GM19239 (cell line): Measurements from ENCODE around the gene SRGAP1.
"Not testable (repeated sequence)": the region's sequence is repeated elsewhere in the genome, so short reads cannot be mapped to it uniquely, and the experiment has no call there.

Source experiments
- DNase-seq: peaks from one replicate; pipeline ENCODE4 v3.0.0; 2011; ENCODE audit warnings: low spot score; ENCODE audit not compliant: insufficient read length
- FAIRE-seq: peaks from 2 replicates; lab custom pipeline; 2011; peaks lifted over from hg19 to GRCh38; lab: Jason Lieb, UNC

The SRGAP1 gene

DNA sequence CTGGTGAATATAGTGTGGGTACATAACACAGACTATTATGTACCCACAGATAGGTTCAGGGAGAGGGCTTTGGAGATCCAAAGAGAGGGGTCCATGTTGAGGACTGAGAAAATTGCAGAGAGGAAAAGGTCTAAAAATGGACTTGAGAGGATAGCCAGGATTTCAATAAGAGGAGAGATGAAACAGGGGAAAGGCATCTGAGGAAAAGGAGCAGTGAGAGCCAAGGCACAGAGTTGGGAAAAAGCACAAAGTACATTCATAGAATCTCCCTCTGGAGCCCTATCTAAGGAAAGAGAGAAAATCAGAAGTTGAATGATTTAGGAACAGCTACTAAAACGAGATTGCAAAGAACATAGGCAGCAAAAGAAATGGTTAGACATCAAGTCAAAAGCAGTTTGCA, 182.8 kb downstream of the SRGAP1 start:
- FAIRE-seq (no peak), DNase-seq (no peak)

DNA sequence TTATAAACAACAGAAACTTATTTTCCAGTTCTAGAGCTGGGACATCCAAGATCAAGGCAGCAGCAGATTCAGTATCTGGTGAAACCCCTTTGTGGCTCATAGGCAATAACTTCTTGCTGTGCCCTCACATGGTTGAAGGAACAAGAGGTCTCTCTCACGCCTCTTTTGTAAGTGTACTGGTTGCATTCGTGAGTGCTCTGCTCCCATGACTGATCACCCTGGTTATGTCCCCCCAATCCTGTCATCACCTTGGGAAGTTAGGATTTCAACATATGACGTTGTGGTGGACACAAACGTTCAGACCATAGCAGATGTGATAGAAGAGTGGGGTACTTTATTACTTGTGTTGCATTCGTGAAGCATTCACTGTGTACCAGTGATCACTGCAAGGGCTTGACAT, 184.0 kb downstream of the SRGAP1 start:
- FAIRE-seq (no peak), DNase-seq (no peak)

DNA sequence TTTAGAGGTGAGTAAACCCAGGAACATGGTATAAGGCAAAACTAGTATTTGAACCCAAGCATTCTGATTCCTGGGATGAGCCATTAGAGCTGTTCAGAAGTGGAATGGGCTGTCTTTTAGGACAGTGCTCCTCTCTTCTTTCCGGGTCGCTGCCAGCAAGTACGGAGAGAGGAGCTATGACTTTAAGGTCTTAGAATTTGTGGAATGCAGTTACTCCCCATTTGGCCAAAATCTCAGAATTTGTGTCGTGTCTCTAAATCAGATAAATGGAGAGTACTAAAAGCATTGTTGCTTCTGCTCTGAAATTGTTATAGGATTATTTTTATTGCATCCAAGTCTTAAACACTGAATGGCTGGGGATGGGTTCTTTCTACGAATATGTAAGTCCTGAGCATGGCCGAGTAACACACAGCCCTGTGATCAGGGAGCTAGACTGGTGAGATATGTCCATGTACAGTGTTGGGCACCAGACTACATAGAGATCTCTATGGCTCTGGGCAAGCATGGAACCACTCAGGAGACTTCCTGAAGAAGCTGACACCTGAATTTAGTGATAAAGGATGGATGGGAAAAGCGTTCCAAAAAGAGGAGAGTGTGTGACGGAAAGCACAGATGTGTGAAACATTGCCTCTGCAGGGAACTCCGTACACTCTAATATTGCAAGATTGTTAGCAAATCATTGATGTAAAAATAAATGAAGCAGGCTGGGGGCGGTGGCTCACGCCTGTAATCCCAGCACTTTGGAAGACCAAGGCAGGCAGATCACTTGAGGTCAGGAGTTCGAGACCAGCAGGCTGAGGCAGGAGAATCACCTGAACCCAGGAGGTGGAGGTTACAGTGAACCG, 184.7 kb downstream of the SRGAP1 start:
- FAIRE-seq: no peak
- DNase-seq: no peak

DNA sequence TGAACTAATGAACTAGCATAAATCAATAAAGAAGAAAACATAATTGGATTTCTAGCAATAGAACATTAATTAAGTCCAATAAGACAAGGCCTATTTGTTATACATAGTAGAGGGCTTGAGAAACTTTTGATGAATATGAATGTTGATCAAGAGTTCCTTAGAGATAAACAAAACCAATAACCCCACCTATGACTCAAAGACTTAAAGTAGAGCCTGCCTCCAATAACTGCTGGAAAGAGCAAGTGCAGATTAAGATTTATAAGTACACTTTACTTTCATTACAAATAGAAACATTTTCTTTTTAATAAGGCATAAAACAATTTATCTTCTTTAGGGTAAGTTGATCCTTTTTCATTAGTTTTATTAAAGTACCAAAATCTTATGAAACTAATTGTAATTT, 185.7 kb downstream of the SRGAP1 start:
- DNase-seq: no peak
- FAIRE-seq: no peak

DNA sequence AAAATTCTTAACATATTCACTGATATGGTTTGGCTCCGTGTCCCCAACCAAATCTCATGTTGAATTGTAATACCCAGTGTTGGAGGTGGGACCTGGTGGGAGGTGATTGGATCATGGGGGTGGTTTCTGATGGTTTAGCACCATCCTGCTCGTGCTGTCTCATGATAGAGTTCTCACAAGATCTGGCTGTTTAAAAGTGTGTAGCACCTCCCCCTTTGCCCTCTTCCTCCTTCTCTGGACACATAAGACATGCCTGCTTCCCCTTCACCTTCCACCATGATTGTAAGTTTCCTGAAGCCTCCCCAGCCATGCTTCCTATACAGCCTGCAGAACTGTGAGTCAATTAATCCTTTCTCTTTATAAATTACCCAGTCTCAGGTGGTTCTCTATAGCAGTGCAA, 189.6 kb downstream of the SRGAP1 start:
- DNase-seq, FAIRE-seq: not testable (repeated sequence)

DNA sequence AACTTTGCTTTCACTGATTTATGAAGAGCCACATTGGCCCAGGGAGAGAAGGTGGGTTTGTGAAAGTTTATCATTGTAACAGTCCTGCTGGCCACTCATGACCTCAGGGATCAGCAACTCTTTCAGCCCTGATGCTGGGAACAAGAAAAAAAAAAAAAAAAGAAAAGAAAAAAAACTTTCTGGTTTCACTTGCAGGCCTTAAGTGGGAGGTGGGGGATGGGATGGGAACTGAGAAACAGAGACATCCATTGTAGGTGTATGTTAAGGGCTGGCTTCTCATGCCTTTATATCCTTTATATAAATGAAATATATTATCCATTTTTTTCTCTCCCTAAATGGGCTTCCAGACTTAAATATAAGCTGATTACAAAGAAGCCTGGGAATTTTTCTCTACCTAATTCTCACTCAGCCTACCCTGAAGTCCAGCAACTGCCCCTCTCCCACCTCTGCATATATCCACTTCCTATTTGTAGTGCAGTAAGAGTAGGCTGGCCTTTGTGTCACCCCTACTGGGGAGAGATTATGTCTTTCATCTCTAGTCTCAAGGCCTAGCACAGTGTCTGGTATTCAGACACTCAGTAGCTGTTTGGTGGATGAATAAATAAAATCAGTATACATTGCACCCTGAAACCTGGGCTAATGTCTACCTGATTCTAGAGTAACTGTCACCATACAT, 190.5 kb downstream of the SRGAP1 start:
- no peak for FAIRE-seq
- no peak for DNase-seq

DNA sequence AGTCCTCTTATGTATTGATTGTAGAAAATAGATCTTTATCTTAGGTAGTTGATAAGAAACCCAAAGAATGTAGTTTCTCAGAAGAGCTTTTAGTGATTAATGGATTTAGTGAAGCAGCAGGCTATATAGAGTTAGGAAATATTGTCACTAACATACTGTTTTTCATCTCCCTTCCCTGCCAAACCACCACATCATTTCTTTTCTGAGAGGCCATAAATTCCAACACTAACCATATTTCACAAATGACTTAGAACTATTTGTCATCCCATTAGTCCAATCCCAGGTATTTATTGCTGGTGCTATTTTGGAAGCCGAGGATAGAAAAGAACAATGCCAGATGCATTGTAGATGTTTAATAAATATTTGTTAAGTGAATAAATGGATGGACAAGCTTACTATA, 191.9 kb downstream of the SRGAP1 start:
- DNase-seq: no peak
- FAIRE-seq: no peak

DNA sequence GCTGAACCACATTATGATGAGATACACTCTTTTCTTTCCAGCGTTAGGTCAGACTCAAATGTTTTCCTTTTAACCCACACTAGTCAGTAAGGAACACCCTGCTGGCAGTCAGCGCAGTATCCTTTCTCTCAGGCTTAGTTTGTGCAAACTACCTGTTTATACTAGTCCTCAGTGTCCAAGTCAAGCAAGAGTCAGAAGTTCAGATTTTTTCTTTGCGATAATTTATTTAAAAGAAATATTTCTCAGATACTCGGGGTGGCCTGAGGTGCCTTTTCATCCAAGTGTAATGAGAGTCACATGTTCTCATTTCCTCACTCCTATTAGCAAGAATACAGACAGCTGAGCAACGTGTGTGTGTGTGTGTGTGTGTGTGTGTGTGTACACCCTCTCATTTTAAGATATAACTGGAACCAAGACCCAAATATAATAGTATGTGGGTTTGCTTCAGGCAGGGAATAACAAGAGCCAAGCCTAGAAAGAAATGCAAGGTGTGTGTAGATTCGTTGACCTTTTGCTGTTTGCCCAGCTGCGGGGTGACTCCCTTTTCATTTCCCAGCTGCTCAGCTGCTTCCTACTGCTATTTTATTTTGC, 194.9 kb downstream of the SRGAP1 start:
- DNase-seq: no peak
- no peak for FAIRE-seq

DNA sequence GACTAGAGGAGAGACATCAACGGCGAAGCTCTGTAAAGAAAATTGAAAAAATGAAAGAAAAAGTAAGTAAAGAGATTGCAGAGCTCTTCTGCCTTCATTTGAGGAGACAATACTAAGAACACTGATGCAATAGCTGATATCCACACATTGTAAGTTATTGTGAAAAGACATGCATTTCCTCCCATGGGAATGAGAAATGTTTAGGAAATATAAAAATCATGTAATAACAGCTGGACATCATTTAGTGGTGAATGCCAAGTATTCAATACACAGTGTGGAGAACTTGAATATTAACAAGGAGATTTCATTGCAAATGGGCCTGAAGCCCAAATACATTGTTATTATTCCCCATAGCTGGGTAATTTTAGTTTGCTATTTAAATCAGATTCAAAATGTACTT, 198.4 kb downstream of the SRGAP1 start:
- no peak for DNase-seq
- FAIRE-seq: no peak

DNA sequence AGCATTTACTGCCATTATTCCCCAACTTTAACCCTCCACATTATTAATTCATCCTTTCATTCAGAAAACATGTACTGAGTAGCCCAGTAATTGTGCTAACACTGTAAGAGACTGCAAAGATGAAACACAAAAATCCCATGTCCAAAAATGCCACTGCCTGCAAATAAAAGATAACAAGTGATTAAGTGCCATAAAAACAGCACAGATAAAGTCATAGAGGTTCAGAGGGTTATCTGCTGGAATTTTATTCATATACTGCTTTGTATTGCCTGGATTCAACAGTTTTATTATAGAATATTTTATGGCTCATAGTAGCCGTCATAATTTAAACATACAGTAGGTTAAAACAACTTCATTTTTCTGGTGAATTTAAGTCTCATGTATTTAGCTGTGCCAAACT, 199.7 kb downstream of the SRGAP1 start:
- no peak for FAIRE-seq
- DNase-seq: no peak

DNA sequence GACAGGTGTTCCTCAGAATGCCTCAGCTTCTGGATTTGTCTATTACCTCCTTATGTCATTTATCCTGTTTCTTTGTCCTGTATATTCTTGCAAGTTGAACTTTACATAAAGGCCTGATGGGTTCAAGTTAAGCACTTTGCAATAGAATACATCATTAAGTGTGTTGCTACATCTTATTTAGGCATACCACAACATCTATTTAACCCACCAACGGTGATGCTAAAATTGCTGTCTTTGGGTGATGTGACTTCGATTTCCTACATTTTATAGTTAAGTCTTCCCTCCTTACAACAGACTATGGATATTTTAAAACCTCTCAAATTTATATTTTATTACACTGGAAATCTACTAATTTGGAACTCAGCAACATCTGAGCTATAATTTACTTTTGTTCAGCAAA, 206.6 kb downstream of the SRGAP1 start:
- DNase-seq (no peak), FAIRE-seq (no peak)

DNA sequence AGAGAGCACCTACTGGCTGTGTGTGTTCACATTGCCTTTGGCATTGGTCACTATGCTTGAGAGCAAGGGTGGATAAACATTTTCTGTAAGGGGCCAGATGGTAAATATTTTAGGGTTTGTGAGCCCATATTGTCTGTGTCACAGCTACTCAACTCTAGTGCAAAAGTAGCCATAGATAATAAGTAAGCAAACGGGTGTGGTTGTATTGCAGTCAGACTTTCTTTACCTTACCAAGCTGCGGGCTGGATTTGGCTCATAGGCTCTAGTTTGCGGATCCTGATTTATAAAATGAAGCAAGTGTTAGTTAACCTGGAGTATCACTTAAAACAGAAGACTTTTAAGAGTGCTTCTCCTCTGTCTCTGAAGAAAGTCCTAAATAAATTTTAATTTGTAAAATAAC, 208.6 kb downstream of the SRGAP1 start:
- FAIRE-seq: no peak
- no peak for DNase-seq

DNA sequence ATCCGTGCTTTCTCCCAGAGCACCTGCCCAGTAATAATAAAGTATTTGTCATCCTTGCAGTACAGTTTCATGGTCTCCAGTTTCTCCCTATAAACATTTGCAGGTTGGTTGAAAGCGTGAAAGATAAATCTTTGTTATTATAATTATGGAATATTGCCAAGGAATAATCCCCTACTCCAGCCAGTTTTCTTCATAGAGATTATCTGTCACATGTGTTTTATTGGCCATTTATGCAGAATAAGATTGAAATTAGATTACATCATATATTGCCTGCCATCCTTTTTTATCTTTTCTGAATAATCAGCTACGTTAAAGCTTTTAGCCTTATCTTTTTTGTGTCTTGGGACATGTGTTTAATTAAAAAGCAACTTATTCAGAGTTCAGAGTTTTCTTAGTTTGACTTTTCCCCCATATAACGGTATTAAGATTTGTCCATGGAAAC, 209.6 kb downstream of the SRGAP1 start:
- DNase-seq: no peak
- no peak for FAIRE-seq

DNA sequence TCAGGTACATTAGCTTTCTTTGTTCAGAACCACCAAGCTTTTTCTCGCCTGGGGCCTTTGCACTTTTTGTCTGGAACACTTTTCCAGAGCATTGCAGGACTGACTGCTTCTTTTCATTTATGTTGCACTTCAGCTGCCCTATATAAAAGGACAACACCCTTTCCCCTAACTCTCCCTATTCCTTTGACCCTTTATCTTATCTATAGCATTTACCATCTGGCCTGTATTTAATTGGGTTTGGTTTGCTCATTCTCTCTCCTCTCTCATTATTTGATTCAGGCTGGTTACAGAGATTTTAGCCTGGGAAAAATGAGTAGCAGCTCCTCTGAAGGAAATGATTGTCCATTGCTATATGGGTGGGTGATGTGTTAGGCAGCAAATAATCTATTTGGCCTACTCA, 212.2 kb downstream of the SRGAP1 start:
- DNase-seq (no peak), FAIRE-seq (no peak)

DNA sequence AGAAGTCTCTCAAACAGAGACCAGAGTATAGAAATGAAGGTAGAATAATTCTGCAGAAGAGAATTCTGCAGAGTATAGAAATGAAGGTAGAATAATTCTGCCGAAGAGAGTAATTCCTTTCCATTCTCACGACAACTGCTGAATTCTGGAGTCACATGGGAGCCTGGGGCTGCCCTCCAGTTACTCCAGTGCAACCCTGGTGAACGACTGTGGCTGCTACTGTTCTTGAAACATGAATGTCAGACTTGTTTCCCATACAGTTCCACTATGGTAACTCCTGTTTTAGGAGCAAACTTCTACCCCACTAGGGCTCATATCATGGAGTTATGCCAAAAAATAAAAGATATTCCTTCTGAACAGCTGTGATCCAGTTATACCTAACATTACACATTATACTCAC, 213.2 kb downstream of the SRGAP1 start:
- no peak for DNase-seq
- FAIRE-seq: no peak

DNA sequence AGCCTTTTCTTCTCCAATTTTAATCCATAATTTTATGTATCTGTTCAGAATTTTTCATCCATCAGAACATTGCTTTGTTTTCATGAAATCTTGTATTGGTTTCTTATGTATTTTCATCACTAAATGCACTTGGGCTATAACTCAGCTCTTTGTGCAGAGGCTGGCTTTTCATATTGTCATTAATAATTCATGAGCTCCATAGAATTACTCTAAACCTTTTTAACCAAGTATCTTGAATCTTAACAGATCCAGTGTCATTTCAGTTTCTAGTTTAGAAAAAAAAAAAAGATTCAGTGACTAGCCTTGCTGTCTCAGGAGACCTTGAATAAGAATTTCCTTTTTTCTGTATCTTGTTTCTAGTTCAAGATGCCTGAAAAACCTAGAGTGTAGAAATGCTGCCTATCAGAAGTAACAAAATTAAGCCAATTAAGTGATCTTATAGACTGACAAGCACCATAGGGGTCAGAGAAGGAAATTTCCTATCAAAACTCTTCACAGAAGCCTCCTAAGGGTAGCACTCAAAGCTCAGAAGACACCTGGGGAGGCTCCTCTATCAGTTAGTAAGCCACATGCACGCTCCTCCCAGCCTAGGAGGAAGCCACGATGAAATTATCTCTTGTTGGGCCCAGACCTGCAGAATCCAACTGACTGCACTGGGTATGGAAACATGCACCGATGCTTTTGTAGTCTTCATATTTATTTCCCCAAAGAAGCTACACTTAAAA, 214.2 kb downstream of the SRGAP1 start:
- FAIRE-seq (no peak), DNase-seq (no peak)

DNA sequence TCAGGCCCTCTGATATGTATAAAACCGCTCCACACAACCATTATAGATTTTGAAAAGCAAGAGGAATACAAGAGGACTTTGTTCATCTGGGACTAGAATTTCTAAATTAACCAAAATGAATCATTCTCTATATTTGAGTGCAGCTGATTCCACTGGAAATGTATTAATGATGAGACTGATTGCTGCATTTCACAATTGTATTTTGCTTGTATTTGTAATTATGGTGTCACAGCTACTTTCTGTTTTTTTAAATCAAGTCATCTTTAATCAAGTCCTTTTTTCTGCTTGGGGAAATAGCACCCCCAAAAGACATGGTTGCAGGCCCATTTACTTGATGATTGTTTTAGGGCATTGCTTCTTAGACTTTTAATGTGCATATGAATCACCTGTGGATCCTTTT, 215.2 kb downstream of the SRGAP1 start:
- DNase-seq: no peak

DNA sequence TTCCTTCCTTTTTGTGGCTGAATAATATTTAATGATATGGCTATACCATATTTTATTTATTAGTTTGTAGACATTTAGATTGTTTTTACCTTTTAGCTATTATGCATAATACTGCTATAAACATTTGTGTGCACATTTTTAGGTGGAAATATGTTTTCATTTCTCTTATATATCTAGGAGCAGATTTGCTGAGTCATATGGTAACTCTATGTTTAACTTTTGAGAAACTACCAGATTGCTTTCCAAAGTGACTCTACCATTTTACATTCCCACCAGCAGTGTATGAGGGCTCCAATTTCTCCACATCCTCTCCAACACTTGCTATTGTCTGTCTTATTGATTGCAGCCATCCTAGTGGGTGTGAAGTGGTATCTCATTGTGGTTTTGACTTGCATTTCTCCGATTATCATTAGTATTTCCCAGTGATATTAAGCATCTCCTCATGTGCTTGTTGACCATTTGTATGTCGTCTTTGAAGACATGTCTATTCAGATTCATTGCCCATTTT, 217.4 kb downstream of the SRGAP1 start:
- FAIRE-seq (no peak), DNase-seq (no peak)

More for the DNA sequence above, 215.2 kb downstream of the SRGAP1 start:
- no peak for FAIRE-seq

DNA sequence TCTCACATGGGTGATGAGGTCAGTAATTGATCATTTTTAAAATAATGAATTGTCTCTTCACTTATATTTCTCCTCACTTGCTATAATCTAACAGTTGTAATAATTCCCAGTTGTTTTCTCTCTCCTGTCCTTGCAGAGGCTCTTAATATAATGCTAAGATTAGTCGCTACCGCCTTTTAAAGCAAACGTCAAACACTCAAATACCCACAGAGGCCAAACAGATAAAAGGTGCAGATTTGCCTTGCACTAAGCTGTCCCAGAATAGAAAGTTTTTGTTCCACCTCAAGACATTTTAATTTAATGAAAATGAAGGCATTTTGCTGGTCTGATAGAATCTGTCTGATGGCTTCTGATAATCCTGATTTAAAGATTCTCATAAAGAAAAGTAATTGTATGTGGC, 218.6 kb downstream of the SRGAP1 start:
- no peak for FAIRE-seq

DNA sequence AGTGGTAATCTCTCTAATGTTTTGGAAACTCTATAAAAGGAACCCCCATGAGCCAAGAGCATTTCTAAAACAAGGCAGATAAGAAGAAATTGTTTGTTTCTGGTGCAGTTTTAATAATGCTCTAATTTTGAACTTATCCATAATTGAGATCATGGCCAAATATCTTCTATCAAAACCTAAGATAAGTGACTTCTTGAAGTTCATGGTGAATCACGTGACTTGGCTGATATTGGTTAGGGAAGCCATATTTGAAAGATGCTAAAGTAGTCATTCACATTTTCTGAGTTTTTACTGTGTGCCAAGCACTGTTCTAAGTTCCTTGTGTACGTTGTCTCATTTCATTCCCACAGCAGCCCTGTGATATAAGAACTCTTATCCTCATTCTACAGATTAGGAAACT, 219.7 kb downstream of the SRGAP1 start:
- FAIRE-seq (no peak), DNase-seq (no peak)

More for the DNA sequence above, 218.6 kb downstream of the SRGAP1 start:
- DNase-seq: no peak
